Nucleus accumbens (tissue), 56 donors: ENCODE data around the gene RPL31.
"Not testable (repeated sequence)": the region's sequence is repeated elsewhere in the genome, so short reads cannot be mapped to it uniquely, and the experiment has no call there.

Experiments used
- DNase-seq, 56 donors: peaks; one replicate each; lab custom pipeline; 2025; lab: John Stamatoyannopoulos, UW

RPL31 gene

DNA sequence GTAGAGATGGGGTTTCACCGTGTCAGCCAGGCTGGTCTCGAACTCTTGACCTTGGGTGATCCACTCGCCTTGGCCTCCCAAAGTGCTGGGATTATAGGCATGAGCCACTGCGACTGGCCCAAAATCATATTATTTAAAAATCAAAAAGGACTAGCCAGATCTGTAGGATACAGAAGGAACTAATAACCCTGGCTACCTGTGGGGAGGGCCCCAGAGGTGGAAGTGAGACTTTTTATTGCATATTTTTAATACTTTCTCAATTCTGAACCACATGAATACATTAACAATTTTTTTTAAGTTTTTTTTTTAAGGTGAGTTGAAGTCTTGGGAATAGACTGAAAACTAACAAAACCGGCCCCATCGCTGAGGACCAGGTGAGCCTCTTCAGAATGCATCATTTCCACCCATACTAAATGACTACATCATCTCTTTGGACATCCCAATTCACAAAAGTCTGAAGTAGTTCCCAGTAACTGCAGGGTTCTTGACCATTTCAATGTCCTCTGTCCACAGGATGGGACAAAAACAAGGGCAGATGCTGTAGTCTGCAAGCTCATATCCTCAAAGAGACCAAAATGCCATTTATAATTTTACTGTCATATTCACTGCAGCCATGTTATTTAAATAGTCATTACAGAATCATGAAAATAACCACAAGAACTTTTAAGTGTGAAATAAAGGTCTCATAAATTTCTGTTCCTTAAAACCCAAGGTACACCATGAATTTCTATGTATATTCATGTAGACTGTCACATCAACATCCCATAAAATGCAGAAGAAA lies 21.4 kb downstream of the RPL31 start:
- DNase-seq: no peak

DNA sequence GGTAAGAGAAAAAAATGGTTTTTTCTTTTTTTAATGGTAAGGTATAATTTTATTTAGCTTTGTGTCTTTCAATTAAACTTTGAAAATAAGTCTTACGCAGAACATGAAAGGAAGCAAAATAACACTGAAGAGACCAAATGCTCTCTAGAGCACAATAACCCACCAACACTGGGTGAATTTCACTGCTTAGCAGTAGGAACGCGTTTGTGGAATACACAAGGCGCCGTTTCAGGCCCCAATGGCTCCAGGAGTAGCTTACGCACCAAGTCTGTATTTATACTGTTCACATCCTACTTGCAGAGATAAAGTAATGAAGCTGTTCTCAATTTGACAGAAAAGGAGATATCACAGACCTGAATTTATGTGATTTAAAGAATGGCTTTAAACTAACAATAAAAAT lies 23.5 kb downstream of the RPL31 start:
- DNase-seq: no peak

DNA sequence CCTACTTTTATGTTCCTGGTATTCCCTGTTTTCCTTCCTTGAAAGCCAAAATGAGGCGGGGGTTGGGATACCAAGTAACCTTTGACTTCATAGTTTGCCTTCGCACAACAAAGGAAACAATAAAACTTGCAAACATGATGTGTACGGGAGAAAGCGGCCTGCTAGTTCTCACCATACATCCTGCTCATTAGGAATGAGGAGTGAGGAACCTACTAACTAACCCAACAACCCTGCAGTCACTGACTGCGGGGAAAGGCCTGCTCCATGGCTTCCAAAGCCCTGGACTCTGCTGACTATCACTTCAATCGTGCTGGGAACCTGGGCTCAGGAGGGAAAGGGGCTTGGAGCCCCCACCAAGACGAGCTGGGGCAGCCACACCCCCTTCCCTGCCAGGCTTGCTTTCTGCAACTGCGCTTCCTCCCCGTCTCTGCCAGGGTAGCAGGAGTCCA lies 24.2 kb downstream of the RPL31 start:
- no peak for DNase-seq

DNA sequence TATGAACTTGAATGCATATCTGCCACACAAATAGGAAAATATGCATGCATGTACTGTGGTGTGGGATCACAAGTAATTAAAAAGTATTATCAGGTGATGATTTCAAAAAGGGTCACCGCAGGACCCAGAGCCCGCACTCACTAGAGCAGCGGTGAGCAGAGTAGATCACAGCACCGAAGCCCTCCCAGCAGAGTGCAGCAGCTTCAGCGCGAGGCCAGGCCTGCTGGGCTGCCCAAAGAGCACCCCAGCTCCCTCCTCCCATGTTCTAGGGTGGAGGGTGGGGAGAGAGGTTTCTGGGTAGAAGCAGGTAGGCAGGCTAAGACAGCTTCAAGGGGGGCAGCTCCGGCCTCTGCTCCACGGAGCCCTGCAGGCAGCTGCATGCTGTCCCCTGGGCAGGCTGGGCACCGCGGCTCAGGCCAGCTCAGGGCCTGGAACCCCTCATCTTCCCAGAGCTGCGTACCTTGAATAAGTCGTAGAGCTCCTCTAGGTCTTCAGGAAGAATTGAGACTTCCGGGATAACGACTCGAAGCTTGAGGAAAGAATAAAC lies 24.9 kb downstream of the RPL31 start:
- DNase-seq: no peak

DNA sequence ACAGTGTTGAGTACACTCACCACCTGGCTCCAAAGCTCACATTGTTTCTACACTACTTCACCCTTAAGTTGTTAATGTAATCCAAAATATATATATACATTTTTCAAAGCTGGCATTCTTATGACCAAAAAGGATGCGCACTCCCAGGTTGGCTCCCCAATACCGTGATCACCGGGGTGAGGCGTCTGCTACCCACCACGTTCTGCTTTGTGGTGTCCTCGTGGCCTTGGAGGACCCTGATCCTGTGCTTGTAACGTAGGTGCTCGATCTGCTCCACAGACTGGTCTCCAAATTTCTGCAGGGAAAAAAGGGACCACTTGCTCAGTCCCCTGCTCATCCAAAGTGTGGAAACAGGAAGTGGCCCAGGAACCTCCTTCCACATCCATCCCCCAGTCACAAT lies 25.8 kb downstream of the RPL31 start:
- DNase-seq: no peak

DNA sequence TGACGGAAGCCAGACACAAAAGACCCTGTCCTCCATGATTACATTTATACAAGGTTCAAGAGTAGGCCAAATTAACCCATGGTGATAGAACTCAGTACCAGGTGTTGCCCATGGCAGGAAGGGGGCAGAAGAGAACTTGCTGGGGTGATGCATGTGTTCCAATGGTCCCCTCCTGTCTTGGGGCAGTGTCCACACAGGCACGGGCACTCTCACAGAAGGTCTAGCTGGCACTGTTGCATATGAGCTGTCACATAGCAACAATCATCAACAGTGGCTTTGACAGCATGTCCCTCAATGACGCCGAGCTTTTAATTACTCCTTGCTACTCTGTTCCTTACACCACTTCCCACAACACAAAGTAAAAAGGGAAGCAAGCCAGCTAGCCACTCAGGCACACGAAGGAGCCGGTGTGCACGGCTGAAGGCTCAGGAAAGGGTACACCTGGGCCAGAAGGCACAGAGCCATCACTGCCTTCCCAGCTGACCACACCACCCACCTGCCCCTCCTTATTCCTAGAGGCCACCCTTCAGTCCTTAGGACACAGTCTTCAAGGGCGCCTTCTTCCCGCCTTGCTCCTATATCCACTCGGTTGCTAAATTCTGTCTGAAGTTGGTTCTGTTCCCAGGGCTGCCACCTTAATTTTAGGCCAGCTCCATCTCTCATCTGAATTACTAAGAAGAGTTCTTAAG lies 28.9 kb downstream of the RPL31 start:
- DNase-seq: no peak

DNA sequence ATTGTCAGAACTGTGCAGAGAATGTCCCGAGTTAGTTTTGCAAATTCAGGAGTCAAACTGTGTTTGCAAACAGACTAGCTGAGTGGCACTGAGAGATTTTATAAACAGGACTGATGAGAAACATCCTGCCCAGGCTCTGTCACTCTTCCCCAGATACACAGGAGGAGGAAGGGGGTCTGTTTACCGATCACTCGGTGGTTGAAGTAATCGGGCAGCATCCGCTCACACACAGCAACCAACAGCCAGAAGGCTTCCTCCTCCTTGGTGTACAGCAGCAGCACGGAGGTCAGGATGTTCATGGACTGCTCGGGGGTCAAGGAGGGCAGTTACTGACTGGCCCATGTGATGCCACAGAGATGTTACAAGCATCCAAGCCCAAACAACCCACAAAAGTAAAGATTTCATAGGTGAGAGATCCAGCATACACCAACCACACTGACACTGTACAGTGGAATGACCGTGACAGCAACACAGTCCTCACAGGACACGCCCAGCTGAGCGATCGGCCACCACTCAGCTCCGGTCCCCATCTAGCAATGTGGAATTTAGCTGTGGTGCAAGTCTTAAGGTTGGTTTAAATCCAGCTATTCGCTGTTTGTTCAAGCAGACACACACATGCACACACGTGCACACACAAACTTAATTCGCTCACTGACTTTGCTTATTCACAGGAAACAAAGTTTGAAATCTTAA lies 30.1 kb downstream of the RPL31 start:
- no peak for DNase-seq

DNA sequence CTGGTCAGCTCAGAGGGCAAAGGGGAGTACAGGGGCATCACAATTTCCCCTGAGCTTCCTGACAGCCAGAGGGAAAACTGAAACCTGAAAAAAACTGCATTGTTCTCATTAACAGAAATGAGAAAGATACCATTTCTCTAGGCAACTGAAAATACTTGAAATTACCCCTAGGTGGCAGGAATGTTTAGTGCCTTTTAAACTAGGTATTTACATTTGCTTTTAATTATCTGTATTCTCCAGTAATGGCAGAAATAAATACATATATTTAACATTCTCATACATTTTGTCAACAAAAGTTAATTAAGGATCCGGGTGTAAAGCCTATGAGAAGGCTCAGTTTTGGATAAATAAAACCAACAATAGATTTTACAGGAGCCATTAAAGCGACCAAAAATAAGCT lies 34.5 kb downstream of the RPL31 start:
- DNase-seq: no peak

DNA sequence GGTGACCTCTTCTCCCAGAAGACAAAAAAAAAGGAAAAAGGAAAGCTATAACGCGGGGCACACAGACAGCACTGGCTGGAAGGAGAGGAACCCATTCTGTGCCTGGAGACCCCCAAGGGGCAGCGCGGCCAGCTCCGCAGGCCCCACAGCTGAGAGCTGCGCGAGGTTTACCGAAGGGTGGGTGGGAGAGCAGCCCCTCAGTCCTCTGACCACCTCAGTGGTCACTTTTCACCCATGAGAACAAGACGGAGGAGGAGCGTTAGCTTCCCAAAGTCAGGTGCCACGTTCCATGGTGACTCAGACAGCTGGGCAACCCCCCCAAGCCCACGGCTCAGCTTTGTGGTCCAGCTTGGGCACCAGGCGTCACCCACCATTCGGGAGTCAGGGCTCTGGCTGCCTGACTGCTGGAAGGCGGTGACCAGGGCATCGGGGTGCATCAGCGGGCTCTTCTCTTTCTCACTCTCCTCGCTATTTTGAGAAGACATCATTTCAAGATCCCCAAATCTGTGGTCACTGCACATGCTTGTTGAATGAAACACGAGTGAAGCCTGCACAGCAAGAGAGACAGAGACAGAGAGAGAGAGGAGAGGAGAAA lies 35.2 kb downstream of the RPL31 start:
- no peak for DNase-seq

DNA sequence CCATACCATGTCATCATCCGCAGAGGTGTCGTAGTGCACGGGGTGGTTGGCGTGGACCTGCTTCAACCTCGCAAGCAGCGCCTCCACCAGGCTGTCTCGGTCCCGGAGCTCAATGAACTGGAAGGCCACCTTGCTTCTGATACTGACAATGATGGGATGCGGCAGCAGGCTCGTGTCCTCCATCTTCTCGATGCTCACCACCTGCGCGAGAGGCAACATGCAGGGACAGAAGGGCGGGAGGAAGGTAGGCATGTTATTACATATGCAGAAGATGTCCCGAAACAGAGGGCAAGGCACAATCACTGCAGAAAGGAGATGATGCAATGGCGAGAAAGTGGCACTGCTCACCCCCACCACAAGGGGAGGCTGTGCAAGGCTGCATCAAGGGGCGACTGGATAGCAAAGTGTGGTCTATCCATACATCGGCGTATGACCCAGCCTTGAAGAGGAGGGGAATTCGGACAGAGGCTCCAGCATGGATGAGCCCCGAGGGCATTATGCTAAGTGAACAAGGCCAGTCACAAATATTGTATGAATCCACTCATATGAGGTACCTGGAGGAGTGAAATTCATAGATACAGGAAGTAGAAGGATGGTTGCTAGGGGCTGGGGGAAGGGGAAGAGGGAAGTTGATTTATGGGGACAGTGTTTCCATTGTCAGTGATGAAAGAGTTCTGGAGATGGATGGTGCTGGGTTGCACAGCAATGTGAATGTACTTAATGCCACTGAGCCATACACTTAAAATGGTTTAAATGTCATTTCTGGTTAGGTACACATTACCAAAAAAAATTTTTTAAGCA lies 36.6 kb downstream of the RPL31 start:
- DNase-seq: no peak

DNA sequence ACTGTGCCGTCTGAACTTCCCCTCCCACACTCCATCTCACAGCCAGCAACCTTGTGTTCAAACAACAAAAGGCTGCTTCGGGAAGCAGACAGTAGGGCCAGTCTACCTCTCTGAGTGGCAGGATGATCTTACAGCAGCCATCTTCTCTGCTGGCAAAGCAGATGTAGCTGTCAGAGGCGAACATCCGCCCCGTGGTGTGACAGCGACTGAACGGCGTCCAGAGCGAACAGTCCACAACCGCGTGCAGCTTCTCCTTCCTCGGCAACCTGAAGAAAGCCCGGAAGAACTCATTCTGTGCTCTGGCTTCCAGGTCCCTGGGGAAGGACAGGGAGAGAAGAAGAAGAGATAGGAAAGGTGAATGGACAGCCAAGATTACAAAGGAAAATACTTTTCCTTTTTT lies 38.0 kb downstream of the RPL31 start:
- DNase-seq: no peak

DNA sequence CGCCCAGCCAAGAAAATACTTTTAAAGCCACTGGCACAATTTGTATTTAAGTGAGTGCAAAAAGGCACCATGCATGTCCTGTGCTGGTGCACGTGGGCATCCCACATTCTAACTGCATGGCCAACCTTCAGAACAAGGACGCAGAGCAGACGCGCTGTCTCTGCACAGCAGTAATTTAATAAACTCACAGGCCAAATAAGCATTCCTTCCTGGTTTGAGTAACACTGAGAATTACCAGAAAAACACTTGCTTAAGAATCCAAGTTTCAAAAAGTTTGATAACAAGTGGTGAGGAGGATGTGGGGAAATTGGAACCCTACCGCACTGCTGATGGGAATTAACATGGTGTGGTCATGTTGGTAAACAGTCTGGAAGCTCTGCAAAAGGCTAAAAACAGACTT lies 38.7 kb downstream of the RPL31 start:
- no peak for DNase-seq

DNA sequence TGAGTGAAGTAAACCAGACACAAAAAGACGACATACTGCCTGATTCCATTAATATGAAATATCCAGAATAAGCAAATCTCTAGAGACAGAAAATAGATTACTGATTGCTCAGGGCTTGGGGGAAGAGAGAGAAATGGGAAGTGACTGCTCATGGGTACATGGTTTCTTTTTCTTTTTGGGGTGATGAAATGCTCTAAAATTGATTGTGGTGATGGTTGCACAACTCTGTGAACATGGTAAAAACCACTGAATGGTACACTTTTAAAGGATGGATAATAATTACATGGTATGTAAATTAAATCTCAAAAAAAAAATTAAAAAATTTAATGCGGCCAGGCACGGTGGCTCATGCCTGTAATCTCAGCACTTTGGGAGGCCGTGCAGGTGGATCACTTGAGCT lies 39.3 kb downstream of the RPL31 start:
- DNase-seq: no peak

DNA sequence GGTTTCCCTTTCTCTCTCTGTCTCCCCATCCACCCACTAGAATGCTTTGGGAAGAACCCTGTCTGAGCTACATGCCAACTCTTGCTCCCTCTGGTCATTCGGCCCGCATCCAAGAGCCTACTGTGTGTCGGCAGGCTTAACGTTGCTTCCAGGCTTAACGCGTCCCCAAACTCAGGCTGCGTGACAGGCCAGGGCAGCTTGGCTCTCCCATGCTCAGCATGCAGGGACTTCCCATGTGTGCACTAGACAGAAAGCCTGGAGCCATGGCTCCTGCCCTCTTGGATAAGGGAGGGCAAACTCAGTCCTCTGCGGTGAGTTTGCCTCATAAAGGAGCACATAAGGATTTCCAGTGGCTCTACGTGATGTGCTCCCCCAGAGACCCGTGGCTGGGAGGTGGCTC lies 43.2 kb downstream of the RPL31 start:
- no peak for DNase-seq

DNA sequence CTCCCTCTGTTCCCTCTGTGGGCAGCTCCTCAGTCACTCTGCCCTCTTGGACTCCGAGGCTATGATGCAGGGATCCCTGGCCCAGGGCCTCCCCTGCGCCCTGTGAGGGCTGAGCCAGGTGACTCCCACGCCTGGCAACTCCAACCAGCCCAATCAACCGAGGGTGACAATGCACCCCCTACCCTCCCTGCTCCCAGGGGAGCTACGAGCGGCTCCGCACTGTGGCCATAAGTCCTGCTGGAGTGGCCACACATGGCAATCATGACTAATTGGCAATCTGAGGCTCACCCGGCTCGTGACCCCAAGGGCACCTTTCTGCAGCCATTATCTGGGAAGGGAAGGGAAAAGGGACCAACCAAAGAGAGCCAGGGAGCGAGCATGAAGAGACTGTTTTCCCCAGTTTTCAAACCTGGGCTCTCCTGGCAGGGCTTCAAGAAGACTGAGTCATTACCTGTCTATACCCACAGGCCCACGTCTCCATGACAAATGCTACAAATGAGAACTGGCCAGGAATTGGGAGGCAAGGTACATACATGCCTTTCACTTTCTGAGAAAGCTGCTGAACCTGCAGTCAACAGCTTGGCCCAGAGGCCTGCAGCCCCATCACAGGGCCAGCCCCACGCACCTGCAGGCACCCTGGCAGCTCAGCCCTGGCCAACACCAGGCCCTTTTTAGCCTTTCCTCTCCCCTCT lies 45.1 kb downstream of the RPL31 start:
- DNase-seq: peak in 2 of 56 donors; percentile 11 to 21

DNA sequence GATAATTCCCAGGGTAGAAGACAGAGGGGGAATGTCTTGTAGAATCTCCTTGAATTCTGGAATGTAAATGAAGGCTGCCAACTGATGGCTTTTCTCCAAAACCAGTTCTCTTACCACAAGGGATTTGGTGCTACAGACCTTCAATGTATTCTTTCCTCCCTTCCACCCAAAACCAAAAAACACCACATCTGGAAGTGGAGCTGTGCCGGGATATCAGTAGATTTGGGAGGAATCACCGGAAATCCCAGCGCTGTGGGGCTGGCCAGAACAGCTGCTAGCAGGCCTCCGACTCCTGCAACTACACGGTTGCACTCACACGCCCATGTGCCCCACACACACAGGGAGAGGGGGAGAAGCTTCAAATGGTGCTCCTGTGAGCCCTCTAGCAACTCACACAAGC lies 45.7 kb downstream of the RPL31 start:
- no peak for DNase-seq

DNA sequence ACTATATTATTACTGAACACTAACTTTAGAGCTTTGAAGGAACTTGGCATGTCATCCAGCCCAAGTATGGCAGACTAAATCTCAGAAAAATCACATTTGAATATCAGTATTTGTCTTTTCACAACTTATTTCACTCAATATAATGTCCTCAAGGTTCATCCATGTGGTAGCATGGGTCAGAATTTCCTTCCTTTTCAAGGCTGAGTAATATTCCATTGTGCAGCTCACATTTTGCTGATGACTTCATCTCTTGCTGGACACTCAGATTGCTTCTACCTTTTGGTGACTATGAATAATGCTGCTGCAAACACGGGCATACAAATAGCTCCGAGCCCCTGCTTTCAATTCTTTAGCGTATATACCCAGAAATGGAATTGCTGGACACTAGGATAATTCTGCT lies 46.7 kb downstream of the RPL31 start:
- no peak for DNase-seq

DNA sequence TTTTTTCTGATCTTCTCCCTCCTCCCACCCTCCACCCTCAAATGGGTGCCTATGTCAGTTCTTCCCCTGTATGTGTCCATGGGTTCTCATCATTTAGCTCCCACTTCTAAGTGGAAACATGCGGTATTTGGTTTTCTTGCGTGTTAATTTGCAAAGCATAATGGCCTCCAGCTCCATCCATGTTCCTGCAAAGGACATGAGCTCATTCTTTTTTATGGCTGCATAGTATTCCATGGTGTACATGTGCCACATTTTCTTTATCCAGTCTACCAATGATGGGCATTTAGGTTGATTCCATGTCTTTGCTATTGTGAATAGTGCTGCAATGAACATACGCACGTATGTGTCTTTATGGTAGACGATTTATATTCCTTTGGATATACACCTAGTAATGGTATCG lies 48.8 kb downstream of the RPL31 start:
- not testable (repeated sequence) for DNase-seq

DNA sequence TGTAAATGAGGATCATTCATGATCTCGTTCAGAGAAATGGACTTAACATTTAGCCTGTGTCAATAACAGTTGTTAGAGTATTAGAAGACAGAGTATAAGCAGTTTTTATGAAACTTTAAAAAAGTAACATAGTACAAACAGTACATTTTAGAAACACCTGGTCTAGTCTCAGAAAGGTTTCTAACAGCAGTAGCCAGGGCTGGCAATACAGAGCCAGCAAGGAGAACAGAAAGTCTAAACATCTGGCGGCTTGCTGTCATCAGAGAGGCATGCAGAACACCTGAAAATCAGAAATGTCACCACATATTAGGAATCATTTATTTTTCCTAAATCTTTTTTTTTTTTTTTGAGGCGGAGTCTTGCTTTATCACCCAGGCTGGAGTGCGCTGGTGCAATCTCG lies 50.1 kb downstream of the RPL31 start:
- no peak for DNase-seq

DNA sequence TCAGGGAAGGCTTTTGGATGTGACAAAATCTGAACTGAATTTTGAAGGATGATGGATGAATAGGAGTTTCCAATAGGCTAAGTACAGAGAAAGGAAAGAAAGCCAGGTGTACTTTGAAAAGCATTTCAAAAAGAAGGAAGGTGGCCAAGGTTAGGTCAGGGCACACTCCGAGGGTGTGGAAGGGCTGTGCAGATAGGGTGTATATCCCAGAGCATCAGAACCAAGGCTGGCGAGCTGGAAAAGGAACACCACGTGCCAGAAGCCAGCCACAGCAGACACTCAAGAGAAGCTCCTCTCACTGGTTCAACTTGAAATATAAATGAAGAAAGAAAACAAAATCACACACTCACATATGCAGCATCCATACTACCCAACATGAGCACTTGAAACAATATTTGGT lies 51.0 kb downstream of the RPL31 start:
- no peak for DNase-seq
